Mesothelial cell of epicardium (in vitro differentiated cells): ENCODE data around the gene EXOC7. TPM values are rescaled to one million over a fixed set of nuclear protein-coding genes. Genes with fewer than 3 reads are reported as not detected.

Source experiments
- DNase-seq, 2 experiments: peaks; one replicate each; pipeline ENCODE4 v3.0.0; 2021; ENCODE audit warnings: low spot score in 2 of 2; ENCODE audit not compliant: unreplicated experiment in 2 of 2
- H3K27ac Mint-ChIP-seq: 2 replicates; pipeline ENCODE4 v1.8.0; 2021; ENCODE audit warnings: mixed read lengths
- H3K27me3 Mint-ChIP-seq: 2 replicates; pipeline ENCODE4 v1.8.0; 2021; ENCODE audit warnings: low read depth, mixed read lengths
- H3K36me3 Mint-ChIP-seq: 2 replicates; pipeline ENCODE4 v1.8.0; 2021; ENCODE audit warnings: mixed read lengths
- H3K4me1 Mint-ChIP-seq: 2 replicates; pipeline ENCODE4 v1.8.0; 2021; ENCODE audit warnings: mixed read lengths
- H3K4me3 Mint-ChIP-seq: 2 replicates; pipeline ENCODE4 v1.8.0; 2021; ENCODE audit warnings: mild to moderate bottlenecking, moderate library complexity, mixed read lengths
- H3K9me3 Mint-ChIP-seq: 2 replicates; pipeline ENCODE4 v1.8.0; 2021; ENCODE audit warnings: mixed read lengths
- CTCF ChIP-seq: fragments of 200-600 bp; sonication (generic); IDR thresholded peaks from one replicate; pipeline ENCODE4 v1.5.0; 2021; ENCODE audit warnings: antibody characterized with exemption; ENCODE audit not compliant: unreplicated experiment
- total RNA-seq: library from RNA; stranded (reverse); gene quantifications from 3 replicates; pipeline ENCODE4 v1.2.1, GENCODE V29; 2021

Gene EXOC7
- total RNA-seq, 1 donor from 2014 or later: 261 TPM

GRCh38 chr17:76050538-76051467 lies 52.8 kb downstream of the EXOC7 start:
- Mint-ChIP-seq H3K27ac (no peak overlapping the region), H3K4me1 (peaks cover 10% of the 10 kb centered on the region), H3K4me3 (no peak overlapping the region), H3K36me3 (peaks cover 39% of the 10 kb centered on the region), H3K27me3 (no peaks in the 10 kb centered on the region), H3K9me3 (no peaks in the 10 kb centered on the region)
- no peak for DNase-seq
- no peak for TF ChIP-seq CTCF

- Mint-ChIP-seq H3K27me3 (no peaks in the 10 kb centered on the region), H3K36me3 (peaks cover 47% of the 10 kb centered on the region), H3K9me3 (no peaks in the 10 kb centered on the region), H3K27ac (no peak overlapping the region), H3K4me3 (no peak overlapping the region), H3K4me1 (peaks cover 10% of the 10 kb centered on the region)
- no peak for TF ChIP-seq CTCF
- no peak for DNase-seq
Measured at GRCh38 chr17:76049836-76050537, 53.6 kb downstream of the EXOC7 start.

GRCh38 chr17:76049239-76049638 lies 54.3 kb downstream of the EXOC7 start:
- Mint-ChIP-seq H3K9me3 (no peaks in the 10 kb centered on the region), H3K27ac (no peak overlapping the region), H3K4me1 (peaks cover 10% of the 10 kb centered on the region), H3K27me3 (no peaks in the 10 kb centered on the region), H3K4me3 (no peak overlapping the region), H3K36me3 (peaks cover 51% of the 10 kb centered on the region)
- no peak for TF ChIP-seq CTCF
- DNase-seq: no peak

GRCh38 chr17:76048711-76049110 lies 54.9 kb downstream of the EXOC7 start:
- TF ChIP-seq CTCF: no peak
- no peaks in the 10 kb centered on the region for H3K9me3 Mint-ChIP-seq
- H3K27me3 Mint-ChIP-seq: no peaks in the 10 kb centered on the region
- DNase-seq: no peak
- no peak overlapping the region for H3K27ac Mint-ChIP-seq
- peaks cover 54% of the 10 kb centered on the region for H3K36me3 Mint-ChIP-seq
- no peak overlapping the region for H3K4me3 Mint-ChIP-seq
- peaks cover 5% of the 10 kb centered on the region for H3K4me1 Mint-ChIP-seq

GRCh38 chr17:76048025-76048605 lies 55.5 kb downstream of the EXOC7 start:
- Mint-ChIP-seq H3K9me3 (no peaks in the 10 kb centered on the region), H3K4me1 (peaks cover 3% of the 10 kb centered on the region), H3K27me3 (no peaks in the 10 kb centered on the region), H3K4me3 (no peak overlapping the region), H3K27ac (no peak overlapping the region), H3K36me3 (peaks cover 56% of the 10 kb centered on the region)
- DNase-seq: no peak
- no peak for TF ChIP-seq CTCF
